Activated CD4-positive, alpha-beta T cell treated with anti-CD3 and anti-CD28 coated beads, Interleukin-2, Interleukin-6, amounts not matched to agents 100 ng/mL and 50 ng/mL, durations not matched to agents 16 hours and 8 hours (primary cell): ENCODE results near the gene DSCAML1.

Experiments
- DNase-seq: peaks from one replicate; pipeline ENCODE4 v3.0.0-alpha.2; 2020

Gene DSCAML1

DNA sequence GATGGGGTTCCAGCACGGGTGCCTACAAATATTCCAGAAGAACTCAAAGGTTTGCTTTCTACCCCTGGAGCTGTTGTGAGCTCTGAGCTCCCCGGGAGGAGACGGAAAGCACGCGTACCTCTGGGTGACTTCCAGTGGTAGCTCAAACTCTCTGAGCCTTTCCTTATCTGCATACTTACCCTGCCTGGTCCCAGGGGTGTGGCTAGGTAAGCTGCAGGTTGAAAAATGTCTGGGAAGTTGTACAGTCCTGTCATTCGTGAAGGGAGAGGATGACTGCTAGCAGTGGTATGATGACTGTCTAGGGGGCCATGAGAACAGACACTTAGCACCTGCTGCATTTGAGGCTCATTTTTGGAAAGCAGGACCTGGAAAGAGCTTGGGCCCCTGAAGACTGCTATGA, 111.5 kb downstream of the DSCAML1 start:
- DNase-seq, result no peak

DNA sequence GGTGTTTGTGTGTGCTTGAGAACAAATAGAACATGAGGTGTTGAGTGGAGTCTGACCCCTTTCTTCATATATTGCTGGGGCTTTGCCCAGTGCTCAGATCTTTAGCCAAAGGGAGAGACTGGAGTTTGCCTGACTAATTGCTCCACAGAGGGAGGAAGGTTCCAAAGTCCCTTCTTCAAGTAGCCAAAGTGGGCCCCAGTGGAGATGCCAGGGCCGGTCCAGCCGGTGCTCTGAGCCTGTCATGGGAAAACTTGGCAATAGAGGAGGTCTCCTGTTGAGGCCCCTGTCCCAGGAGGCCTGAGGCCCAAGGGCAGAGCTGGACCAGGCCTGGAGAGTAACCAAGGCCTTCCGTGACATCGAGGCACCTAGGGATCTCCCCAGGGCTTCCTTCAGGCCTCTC, 112.3 kb downstream of the DSCAML1 start:
- DNase-seq, result no peak

DNA sequence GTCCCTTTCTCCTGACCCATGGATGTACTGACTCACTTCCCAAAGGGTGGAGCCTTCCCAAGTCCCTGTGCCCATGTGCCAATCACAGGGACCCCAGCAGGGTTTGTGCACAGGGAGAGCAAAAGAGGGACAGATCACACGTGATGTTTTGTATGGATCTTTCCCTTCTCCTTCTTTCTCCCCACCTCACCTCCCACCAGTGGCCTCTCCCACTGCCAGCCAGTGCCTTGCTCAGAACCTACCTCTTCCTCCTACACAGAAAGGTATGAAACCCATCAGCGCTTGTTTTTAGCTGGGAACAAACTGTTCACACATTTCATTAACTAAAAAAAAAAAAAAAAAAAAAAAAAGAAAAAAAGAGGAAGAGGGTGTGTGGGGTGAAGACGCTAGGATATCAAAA, 112.9 kb downstream of the DSCAML1 start:
- DNase-seq, result no peak

DNA sequence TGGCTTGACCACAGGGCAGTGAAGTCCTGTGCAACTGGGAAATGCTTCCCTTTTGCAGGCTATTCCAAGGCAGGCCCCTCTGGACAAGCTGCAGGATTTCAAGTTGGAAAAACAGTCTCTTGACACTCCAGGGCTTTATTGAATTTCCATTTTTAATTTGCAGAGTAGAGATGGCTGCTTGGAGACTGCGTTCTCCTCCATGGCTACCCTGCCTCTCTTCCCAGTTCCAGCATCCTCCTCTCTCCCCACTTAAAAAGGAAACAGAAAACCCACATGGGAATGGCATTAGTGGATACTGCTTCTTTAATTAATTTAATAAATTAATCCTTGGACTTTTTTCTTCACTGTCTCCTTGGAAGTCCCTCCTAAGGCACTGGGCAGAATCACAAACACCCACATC, 115.6 kb downstream of the DSCAML1 start:
- no peak for DNase-seq

DNA sequence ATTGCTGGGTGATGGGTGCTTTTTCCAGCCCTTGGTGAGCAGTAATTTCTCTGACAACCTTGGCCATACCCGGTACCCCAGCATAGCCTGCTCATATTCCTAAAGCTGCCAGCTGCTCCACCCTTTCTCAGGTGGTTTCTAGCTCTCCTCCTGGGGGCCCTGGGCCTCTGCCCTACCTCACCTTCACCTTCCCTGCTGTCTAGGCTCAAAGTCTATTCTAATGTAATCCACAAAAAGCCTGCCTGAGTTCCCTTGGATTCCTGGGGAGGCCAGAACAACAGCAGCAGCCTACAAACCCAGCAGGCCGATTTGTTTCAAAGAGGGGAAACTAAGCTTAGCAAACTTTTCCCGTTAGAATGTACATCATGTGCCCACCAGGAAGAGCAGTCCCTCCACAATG, 117.6 kb downstream of the DSCAML1 start:
- no peak for DNase-seq

DNA sequence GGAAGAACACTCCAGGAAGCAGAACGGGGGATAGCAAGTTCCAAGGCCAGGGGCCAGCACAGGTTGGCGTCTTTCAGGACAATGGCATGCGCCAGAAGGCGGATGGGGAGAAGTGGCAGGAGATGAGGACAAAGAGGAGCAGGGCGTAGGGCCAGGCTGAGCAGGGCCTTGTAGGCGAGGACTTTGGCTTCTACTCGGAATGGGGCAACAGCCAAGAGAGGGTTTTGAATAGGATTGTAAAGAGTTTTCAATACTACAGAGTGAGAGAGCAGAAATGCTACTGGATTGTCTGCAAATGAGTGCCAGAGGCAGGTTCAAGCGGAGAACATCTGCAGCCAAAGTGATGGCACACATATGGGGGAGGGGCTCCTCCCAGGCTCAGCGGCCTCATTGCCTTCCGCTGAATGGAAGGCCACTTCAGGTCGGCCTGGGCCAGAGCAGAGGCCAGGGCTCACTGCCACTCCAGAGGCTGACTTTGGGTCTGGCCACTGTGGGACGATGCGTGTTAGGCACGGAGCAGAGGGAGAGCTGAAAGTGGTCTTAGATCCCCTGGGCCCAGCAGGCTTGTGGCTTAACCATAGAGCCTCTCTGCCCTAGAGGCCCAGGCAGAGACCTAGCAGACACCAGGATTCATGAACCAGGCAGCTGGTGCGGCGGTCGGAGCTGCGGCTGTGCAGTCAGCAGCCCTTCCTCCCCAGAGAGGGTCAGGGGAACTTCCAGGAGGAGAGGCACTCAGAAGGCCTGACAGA, 118.2 kb downstream of the DSCAML1 start:
- no peak for DNase-seq

DNA sequence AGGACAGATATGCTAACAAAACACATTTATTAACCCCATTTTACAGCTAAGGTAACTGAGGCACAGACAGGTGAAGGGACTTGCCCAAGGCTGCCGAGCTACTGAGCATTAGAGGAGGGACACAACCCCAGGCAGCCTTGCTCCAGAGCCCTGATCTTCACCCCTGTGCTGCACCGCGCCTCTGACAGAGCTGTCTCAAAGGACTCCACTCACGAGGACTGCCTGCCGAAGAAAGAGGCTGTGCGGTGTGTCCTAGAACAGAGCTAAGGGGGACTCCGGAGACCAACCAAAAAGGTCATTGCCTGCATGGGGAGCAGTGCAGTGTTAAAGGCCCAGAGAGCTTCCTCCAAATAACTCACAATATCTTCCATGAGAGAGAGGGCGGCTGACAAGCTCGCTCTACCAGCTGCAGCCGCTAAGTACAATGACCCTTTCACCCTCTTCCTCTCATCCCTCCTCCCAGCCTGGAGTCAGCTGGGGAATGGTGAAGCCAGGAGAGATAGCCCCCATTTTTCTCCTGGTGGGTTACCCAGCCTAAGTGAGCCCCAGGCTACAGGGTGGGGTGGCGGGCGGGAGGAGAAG, 119.2 kb downstream of the DSCAML1 start:
- no peak for DNase-seq

DNA sequence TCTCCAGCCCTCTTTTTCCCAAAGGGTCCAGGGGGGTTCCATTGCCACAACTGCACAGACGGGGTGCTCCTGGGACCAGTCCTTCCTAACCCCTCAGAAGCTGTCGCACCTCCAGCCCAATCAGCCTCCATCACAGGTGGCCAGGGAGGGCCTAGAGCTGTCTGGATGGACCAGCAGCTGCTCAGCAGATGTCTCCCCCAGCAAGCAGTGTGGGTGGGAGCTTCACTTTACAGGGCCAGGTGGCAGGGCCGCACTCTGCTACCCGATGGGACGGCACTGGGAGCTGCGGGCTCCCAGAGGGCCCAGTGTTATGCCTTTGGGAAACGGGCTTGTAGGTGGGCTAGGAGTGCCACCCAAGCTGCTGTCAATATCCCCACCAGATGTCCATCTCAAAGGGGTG, 120.5 kb downstream of the DSCAML1 start:
- no peak for DNase-seq

DNA sequence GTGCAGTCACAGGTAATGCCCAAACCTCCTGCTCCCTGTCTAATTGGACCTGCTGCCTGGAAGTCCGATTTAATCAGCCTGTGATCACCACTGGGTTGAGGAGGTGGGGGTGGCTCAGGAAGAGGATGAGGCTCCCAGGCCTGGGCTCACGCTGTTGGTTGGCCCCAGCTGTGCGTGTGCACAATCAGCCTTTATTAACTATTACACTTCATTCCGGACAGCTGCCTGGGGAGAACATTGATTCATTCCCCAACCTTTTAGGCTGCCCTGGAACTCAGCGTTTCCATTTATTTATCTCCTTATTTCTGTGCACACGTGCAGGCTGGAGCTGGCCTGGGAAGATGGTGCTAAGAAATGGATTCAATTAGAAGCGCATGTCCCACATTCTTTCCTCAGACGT, 123.4 kb downstream of the DSCAML1 start:
- no peak for DNase-seq

DNA sequence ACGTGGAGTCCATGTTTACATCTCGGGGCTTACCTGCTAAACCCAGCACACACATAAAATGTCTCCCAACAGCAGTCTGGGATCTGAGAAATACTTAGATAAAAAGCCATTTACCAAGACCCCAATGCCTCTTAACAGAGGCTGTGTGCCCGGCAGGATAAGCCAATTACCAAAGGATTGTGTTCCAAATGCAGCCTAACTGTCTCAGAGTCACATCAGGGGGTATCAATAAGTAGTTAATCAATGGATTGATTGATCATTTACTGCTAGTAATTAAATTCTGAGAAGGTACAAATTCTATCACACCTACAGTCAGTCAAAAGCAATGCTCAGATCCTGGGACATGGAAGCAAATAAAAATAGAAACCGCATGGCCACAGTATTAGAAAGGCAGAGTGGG, 125.6 kb downstream of the DSCAML1 start:
- DNase-seq, result no peak

DNA sequence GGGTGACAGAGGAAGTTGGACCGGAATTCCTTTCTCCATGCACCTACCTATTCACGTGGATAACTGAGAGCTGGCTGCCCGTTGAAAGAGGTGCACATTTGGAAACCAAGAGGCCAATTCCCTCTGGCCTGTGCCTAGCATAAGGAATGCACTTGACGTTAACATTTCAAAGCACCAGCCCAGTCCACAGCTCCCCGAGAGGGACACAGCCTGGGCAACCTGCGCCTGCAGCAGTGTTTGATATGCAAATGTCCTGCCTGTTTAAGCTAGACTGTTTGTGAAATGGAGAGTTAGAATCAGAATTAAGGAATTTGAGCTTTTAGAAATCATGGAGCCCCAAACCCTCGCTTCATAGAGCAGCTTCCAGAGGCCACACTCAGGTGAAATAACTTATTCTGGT, 126.1 kb downstream of the DSCAML1 start:
- no peak for DNase-seq

DNA sequence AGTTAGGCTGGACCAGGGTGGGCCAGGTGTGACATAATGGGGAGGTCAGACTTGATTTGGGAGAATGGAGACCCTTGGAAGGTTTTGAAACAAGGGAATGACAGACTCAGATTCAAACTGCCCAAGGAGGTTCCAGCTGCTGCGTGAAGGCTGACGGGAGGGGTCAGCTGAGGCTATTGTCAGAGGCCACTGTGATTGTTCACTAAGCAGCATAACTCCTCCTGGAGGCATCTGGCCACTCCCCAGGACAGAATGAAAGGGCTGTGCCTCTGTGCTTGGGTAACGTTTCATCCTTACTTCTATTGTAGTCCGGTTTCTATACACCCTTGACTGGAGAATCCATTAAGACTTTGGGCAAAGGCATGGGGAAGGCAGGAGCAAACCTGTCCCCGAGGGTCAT, 126.6 kb downstream of the DSCAML1 start:
- DNase-seq, result no peak

DNA sequence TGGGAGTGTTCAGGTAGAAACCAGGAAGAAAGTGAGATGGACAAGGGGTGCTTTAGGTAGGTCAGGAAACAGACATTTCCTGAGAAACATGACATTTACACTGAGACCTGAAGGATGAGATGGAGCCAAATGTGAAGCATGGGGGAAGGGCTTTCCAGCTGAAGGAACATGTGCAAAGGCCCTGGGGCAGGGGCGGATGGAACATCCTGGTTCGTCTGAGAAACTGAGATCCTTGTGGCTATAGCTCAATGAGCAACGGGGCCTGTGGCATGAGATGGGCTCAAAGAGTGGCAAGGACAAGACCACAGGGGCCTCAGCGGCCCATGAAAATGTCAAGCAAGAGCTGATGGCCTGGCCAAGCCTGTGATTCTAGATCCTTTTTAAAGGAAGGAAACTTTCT, 127.4 kb downstream of the DSCAML1 start:
- DNase-seq, result no peak

DNA sequence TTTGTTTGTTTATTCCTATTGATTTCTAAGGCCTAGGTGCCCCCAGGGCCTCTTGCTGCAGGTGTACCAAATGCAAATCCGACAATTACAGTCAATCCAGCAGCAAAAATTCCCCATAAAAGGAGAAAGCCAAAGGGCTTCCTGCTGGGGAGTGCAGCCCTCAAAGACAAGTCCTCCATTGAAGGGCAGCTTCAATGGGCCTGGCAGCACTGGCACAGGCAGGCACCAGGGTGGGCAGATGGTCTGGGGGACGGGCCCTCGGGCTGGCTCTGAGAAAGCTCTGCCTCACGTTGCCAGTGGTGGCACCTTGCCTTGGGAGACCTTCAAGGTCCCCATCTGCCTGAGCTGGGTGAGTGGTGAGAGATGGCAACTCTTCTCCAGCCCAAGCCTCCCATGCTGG, 128.0 kb downstream of the DSCAML1 start:
- no peak for DNase-seq

DNA sequence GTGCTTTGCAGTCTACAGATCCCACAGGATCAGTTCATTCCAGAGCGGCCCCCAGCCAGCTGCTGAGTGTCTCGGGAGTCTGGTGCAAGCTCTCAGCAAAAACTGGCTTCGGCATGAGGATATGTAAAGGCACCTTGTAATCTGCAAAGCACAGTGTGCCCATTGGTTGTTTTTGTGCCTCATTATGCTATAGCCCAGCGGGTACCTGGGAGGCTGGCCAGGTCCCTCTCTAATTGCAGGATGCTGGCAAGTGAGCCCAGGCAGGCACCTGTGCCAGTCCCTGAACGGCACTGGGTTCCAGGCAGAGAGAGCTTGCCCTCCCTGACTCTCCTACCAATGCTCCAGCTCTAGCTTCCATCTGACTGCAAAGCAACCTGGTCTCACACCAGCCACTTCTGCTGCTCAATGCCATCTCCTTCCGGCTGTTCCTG, 128.7 kb downstream of the DSCAML1 start:
- no peak for DNase-seq

DNA sequence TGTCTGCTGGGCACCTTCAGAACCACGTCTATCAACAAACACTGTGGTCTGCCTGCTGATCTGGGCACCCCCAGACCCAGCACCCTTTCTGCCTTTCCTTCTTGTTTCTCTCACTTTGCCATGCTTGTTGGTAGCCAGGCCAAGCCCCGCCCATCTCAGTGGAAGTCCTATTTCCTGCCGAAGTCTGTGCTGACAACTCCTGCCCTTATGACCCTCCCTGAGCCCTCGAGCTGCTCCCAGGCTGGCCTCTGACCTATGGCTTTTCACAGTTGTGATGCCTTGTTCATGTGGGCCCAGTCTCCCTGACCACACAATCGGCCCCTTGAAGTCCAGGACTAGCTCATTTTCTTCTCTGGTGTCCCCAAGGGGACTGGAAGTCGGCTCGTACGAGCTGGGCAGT, 132.1 kb downstream of the DSCAML1 start:
- DNase-seq, result no peak

DNA sequence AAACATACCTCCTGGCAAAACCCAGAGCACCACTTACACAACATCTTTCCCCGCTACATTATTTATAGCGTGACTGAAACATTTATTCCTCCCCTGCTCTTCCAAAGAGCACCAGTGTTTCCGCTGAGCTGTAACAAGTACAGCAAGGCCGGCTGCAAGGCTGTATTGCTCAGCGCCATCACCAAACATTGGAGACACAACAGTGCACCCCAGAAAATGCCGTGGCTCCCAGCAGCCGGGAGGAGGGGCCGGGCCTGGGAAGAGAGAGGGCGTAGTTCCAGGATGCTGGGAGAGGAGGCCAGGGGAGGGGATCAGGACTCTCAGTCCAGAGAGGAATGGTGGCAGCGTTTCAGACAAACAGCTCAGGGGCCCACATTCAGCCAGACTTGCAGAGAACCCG, 133.2 kb downstream of the DSCAML1 start:
- DNase-seq, result no peak

DNA sequence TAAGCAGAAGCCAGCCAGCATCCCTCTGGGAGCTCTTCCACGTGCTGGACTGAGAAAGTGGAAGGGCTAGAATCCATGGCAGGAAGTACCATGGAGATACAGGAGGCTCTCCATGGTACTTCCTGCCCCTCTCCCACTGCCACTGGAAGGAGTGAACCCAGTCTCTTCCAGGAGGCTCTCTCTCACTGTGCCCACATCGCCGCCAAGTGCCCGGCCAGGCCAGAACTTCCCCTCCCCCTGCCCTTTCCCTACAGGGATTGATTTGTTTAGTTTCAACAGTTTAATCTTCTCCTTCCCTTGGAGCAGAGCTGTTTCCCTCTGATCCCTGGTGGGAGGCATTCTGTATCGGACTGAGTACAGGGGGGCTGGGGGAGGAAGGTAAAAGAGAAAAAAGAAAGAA, 133.6 kb downstream of the DSCAML1 start:
- no peak for DNase-seq

DNA sequence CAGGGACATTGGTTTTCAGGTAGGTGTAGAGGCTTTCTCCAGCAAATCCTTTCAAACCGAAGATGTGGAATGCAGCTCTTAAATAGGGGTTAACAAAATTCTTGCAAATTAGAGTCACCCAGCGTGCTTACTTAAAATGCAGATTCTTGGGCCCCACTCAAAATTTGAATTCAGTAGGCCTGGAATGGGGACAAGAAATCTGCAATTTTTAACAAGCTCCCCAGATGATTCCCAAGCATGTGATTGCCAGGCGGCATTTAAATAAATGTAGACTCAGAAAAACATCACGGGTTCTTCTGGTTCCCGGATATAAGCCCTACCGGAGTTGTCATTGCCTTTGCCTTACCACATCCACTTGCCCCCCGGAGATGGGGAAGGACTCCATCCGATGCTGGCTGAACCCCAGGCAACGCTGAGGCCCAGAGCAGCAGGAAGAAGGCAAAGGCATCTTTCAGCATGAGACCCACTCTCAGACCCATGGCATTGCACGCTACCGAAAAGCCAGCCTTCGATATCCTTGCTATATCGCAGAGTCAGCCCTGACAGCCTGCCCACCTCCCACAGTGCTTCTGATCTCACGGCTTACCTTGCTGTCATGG, 134.2 kb downstream of the DSCAML1 start:
- DNase-seq, result no peak

DNA sequence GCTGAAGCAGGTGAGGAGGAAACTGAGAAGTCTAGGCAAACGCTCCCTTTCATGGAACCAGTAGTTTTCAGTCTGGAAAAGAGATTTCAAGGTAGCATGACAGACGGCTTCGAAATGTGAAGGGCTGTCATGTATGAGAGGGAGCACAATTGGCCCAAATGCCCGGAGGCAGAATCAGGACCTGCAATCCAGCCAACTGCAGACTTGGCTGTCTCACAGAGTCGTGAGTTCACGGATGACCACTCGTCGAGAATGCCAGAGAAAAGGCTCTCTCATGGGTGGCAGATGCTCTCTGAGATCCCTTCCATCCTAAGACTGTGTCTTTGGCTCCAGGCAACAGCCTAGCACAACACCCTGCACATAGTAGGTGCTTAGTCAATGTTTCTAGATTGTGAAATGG, 134.8 kb downstream of the DSCAML1 start:
- no peak for DNase-seq

DNA sequence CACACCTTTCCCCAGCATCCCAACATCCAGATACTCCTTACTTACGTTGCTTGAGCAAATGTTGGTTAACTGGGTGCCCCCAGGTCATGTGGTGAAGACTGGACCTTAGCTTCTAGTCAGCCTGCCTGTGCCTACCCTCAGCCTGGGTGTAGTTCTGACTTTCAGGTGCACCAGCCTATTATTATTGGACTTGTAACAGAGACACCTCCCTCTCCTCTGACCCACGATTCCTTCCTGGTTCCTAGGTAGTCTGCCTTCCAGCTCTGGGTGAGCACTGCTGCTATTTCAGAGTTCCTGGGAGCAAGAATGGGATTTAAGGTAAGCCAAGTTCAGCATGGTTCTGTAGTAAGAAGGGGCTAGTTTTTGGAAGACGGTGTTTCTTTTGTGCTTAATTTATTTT, 138.2 kb downstream of the DSCAML1 start:
- no peak for DNase-seq

DNA sequence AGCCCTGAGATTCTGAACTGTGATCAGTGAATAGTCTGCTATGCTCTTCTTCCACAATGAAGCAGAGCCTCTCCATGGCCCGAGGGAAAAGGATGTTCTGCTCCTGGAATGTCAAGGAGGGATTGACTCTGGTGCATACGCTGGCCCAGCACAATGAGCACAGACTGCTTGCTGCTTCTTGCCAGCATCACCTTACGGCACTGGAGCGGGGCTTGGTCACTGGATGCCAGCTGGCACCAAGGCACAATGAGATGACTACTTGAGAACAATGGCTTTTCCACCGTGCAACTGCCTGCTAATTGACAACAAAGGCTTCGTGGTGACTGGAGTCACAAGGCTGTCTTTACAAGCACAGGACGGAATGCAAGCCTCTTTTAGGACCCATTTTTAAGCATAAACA, 139.2 kb downstream of the DSCAML1 start:
- no peak for DNase-seq

DNA sequence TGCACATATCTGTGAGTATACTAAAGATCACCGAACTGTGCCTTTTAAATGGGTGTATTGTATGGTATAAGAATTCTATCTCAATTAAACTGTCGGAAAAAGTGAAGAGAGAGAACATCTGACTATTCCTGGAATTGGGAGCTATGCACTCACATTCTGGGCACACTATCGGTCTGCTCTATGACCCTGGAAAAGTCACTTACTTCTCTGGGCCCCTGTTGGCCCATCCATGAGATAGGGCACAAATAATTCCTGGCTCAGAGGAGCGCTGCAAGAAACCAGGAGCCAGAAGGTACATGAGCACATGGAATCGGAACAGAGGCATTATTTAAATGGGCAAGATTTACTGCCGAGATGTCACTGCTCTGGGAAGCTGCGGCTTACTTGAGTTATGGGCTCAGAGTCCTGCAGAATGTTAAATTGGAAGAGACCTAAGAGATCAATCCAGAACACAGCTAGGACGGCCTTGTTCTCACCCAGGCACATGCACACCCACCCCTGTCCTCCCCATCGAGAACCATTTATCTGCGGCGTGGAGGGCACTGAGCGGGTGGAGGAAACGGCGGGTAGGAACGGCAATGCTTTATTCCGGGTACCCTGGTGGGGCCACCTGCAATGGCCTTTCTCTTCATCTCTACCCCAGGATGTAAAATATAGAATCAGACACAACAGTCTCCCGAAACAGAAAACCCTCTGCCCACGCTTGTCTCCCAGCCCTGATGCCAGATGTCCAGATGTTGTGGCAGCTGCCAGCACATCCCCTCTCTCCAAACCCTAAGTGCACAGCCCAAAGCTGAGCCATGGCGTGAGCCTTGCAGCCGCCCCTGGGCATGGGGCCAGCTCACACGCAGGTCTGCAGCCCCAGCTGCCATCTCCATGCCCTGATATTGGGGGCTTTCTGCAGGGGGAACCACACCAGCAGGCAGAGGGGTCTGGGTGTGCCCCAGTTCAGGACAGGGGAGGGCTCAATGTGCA, 142.4 kb downstream of the DSCAML1 start:
- no peak for DNase-seq
